Measurements from ENCODE around the gene BDNF. TPM values are rescaled to one million over a fixed set of nuclear protein-coding genes. Genes with fewer than 3 reads are reported as not detected.
"Not testable (repeated sequence)": the region's sequence is repeated elsewhere in the genome, so short reads cannot be mapped to it uniquely, and the experiment has no call there.

BDNF gene
- total and polyA plus RNA-seq, 2 donors (not counting 1 experiment from before 2014, with no cell fraction given) = not detected

GRCh38 chr11:27672836-27673464 lies 27.3 kb downstream of the BDNF start:
- no peaks in the 10 kb centered on the region for H3K9me3 Mint-ChIP-seq (ENCODE audit: insufficient read depth)
- no peak for DNase-seq
- no peaks in the 10 kb centered on the region for H3K4me1 Mint-ChIP-seq
- no peak overlapping the region for H3K4me3 Mint-ChIP-seq
- Histone ChIP-seq H3K4me2 (replicated peaks; ENCODE audit: low read depth, low read length, poor library complexity, severe bottlenecking) (no peak overlapping the region), H3K4me3 (ENCODE audit: control extremely low read depth in 1 of 5, extremely low read depth in 1 of 5, insufficient read depth in 1 of 5, low read depth in 2 of 5, low read length in 4 of 5) (no peak overlapping the region), H3K27ac (ENCODE audit: low read length in 2 of 2) (no peak overlapping the region), H3K4me1 (ENCODE audit: control insufficient read depth in 2 of 2, insufficient read depth in 2 of 2, low read length in 2 of 2) (no peaks in the 10 kb centered on the region), H3K36me3 (replicated peaks in 1 of 2; ENCODE audit: control extremely low read depth in 1 of 2, control insufficient read depth in 1 of 2, extremely low read depth in 1 of 2, insufficient read depth in 2 of 2, low read length in 1 of 2) (no peaks in the 10 kb centered on the region), H2AFZ (ENCODE audit: insufficient read depth, low read depth, low read length, poor library complexity, severe bottlenecking) (no peak overlapping the region), H3K27me3 (replicated peaks in 1 of 4; ENCODE audit: control extremely low read depth in 1 of 4, control insufficient read depth in 3 of 4, insufficient read depth in 4 of 4, low read length in 3 of 4) (no peaks in the 10 kb centered on the region), H4K20me1 (ENCODE audit: control insufficient read depth, insufficient read depth, low read length, poor library complexity, severe bottlenecking) (no peaks in the 10 kb centered on the region), H3K79me2 (ENCODE audit: control insufficient read depth, insufficient read depth, low read length) (no peaks in the 10 kb centered on the region), H3K9me3 (ENCODE audit: control extremely low read depth in 1 of 3, control insufficient read depth in 2 of 3, insufficient read depth in 1 of 3, low read length in 2 of 3) (no peaks in the 10 kb centered on the region), H3K9ac (ENCODE audit: low read length) (no peak overlapping the region)
- TF ChIP-seq CTCF (IDR thresholded peaks at IDR 0.05) = no peak
- TF ChIP-seq EZH2 (IDR thresholded peaks at IDR 0.05; ENCODE audit: borderline replicate concordance, insufficient read depth, low read depth, low read length, poor library complexity, severe bottlenecking) = no peak
- WGBS (ENCODE audit: insufficient coverage) = no CpG with 5 or more reads among the region's 2 CpGs
- ATAC-seq (ENCODE audit: low read depth) = no peak
- ChIA-PET CTCF (no interaction called here), POLR2A (no interaction called here)
- intact Hi-C loops (cut with micrococcal nuclease) = no loop called here
- H3K27me3 Mint-ChIP-seq = no peaks in the 10 kb centered on the region
- no peak overlapping the region for H3K27ac Mint-ChIP-seq

GRCh38 chr11:27665508-27666101 lies 34.6 kb downstream of the BDNF start:
- H2AFZ ChIP-seq (ENCODE audit: insufficient read depth, low read depth, low read length, poor library complexity, severe bottlenecking); intact Hi-C loops (cut with micrococcal nuclease); H3K4me1 Mint-ChIP-seq; H3K27me3 Mint-ChIP-seq; H3K4me1 ChIP-seq (ENCODE audit: control insufficient read depth in 2 of 2, insufficient read depth in 2 of 2, low read length in 2 of 2); POLR2A ChIA-PET; ATAC-seq (ENCODE audit: low read depth); H3K9ac ChIP-seq (ENCODE audit: low read length); H3K27ac ChIP-seq (ENCODE audit: low read length in 2 of 2); H3K27ac Mint-ChIP-seq; H3K4me3 Mint-ChIP-seq; CTCF ChIA-PET; DNase-seq; H3K4me2 ChIP-seq (replicated peaks; ENCODE audit: low read depth, low read length, poor library complexity, severe bottlenecking); H3K4me3 ChIP-seq (ENCODE audit: control extremely low read depth in 1 of 5, extremely low read depth in 1 of 5, insufficient read depth in 1 of 5, low read depth in 2 of 5, low read length in 4 of 5); H3K9me3 ChIP-seq (ENCODE audit: control extremely low read depth in 1 of 3, control insufficient read depth in 2 of 3, insufficient read depth in 1 of 3, low read length in 2 of 3); H3K36me3 ChIP-seq (replicated peaks in 1 of 2; ENCODE audit: control extremely low read depth in 1 of 2, control insufficient read depth in 1 of 2, extremely low read depth in 1 of 2, insufficient read depth in 2 of 2, low read length in 1 of 2); H3K79me2 ChIP-seq (ENCODE audit: control insufficient read depth, insufficient read depth, low read length); H3K9me3 Mint-ChIP-seq (ENCODE audit: insufficient read depth); H4K20me1 ChIP-seq (ENCODE audit: control insufficient read depth, insufficient read depth, low read length, poor library complexity, severe bottlenecking); H3K27me3 ChIP-seq (replicated peaks in 1 of 4; ENCODE audit: control extremely low read depth in 1 of 4, control insufficient read depth in 3 of 4, insufficient read depth in 4 of 4, low read length in 3 of 4): not testable (repeated sequence)
- 87% methylated on average over 11 of the region's 11 CpGs for WGBS (ENCODE audit: insufficient coverage)

All from B cell (primary cell).